H1 (cell line): ENCODE results near the gene INTS2. TPM values are rescaled to one million over a fixed set of nuclear protein-coding genes. Genes with fewer than 3 reads are reported as not detected.

Experiments
- CTCF ChIA-PET: fragments of 300-600 bp; sonication (Branson Sonifier 250); formaldehyde crosslinking; loops from one replicate; lab custom pipeline; 2021; ENCODE audit not compliant: partially characterized antibody; lab: Charles Lee
- POLR2A ChIA-PET: fragments of 300-600 bp; sonication (Branson Sonifier 250); formaldehyde crosslinking; loops from one replicate; lab custom pipeline; 2021; ENCODE audit warnings: inconsistent platforms; ENCODE audit not compliant: partially characterized antibody; lab: Charles Lee
- DNase-seq, 2 experiments: peaks; one replicate each; pipeline versions ENCODE4 v3.0.0 to v3.0.0-alpha.2; 2010 to 2022; ENCODE audit warnings: low spot score in 2 of 2, low read depth in 1 of 2, mixed read lengths in 1 of 2
- FAIRE-seq: peaks from 2 replicates; lab custom pipeline; 2011; peaks lifted over from hg19 to GRCh38; lab: Jason Lieb, UNC
- H2AFZ ChIP-seq: 2 replicates; pipeline ENCODE4 v1.8.1; 2012; ENCODE audit warnings: low read length, inconsistent platforms
- H2AK5ac ChIP-seq: 2 replicates; pipeline ENCODE4 v1.6.1; 2013; ENCODE audit warnings: low read depth, low read length
- H2BK120ac ChIP-seq: replicated peaks from 2 replicates; pipeline ENCODE3; 2013; ENCODE audit warnings: low read depth, low read length, inconsistent platforms
- H2BK12ac ChIP-seq: 2 replicates; pipeline ENCODE4 v1.6.1; 2013; ENCODE audit warnings: low read depth, low read length
- H2BK15ac ChIP-seq: 2 replicates; pipeline ENCODE4 v1.6.1; 2013; ENCODE audit warnings: low read length
- H2BK20ac ChIP-seq: 2 replicates; pipeline ENCODE4 v1.6.1; 2013; ENCODE audit warnings: low read length
- H2BK5ac ChIP-seq: 2 replicates; pipeline ENCODE4 v1.6.1; 2013; ENCODE audit warnings: low read depth, low read length
- H3K14ac ChIP-seq: 2 replicates; pipeline ENCODE4 v1.6.1; 2013; ENCODE audit warnings: inconsistent platforms; ENCODE audit not compliant: insufficient read length
- H3K18ac ChIP-seq: 2 replicates; pipeline ENCODE4 v1.6.1; 2013; ENCODE audit warnings: low read length; ENCODE audit errors: extremely low read depth
- H3K23ac ChIP-seq: 2 replicates; pipeline ENCODE4 v1.6.1; 2013; ENCODE audit warnings: inconsistent platforms; ENCODE audit not compliant: insufficient read length
- H3K23me2 ChIP-seq: 2 replicates; pipeline ENCODE4 v1.6.1; 2013; ENCODE audit warnings: low read depth, low read length
- H3K27ac ChIP-seq: 2 replicates; pipeline ENCODE4 v1.6.1; 2011; ENCODE audit warnings: low read depth, low read length, inconsistent platforms
- H3K27me3 ChIP-seq, 4 experiments: replicated peaks in 1 of 4; 1 replicate in 1 of 4; 2 replicates in 3 of 4; pipeline versions ENCODE4 v1.6.1 to v1.8.1; 2011 to 2013; ENCODE audit warnings: low read length in 3 of 4, mild to moderate bottlenecking in 3 of 4, inconsistent platforms in 2 of 4, mixed read lengths in 2 of 4, moderate library complexity in 1 of 4; ENCODE audit not compliant: control insufficient read depth in 3 of 4, insufficient read depth in 3 of 4; ENCODE audit errors: extremely low read depth in 1 of 4
- H3K36me3 ChIP-seq, 4 experiments: 2 replicates each; pipeline versions ENCODE4 v1.6.1 to v1.8.1; 2011 to 2013; ENCODE audit warnings: mild to moderate bottlenecking in 4 of 4, low read length in 3 of 4, moderate library complexity in 2 of 4, control low read depth in 1 of 4, inconsistent platforms in 1 of 4; ENCODE audit not compliant: insufficient read depth in 4 of 4, control insufficient read depth in 2 of 4
- H3K4ac ChIP-seq: replicated peaks from 2 replicates; pipeline ENCODE3; 2013; ENCODE audit warnings: low read length, low read depth, mixed read lengths, inconsistent platforms; ENCODE audit not compliant: insufficient read length
- H3K4me1 ChIP-seq, 4 experiments: replicated peaks in 1 of 4; 1 replicate in 1 of 4; 2 replicates in 3 of 4; pipeline versions ENCODE4 v1.6.1 to v1.8.1; 2011 to 2013; ENCODE audit warnings: low read length in 3 of 4, inconsistent platforms in 2 of 4, mixed read lengths in 1 of 4; ENCODE audit not compliant: insufficient read depth in 4 of 4, control insufficient read depth in 3 of 4
- H3K4me2 ChIP-seq, 2 experiments: 2 replicates each; pipeline versions ENCODE4 v1.6.1 to v1.8.1; 2011 to 2013; ENCODE audit warnings: low read depth in 2 of 2, low read length in 2 of 2, control low read depth in 1 of 2, inconsistent platforms in 1 of 2, mild to moderate bottlenecking in 1 of 2; ENCODE audit not compliant: insufficient read depth in 1 of 2
- H3K4me3 ChIP-seq, 4 experiments: fragments of 200-600, 300-600 bp in 1 of 4; sonication (generic), shearing (Covaris generic), sonication (Bioruptor Twin) in 1 of 4; 2 replicates each; pipeline versions ENCODE4 v1.5.1 to v1.8.1; 2011 to 2016; ENCODE audit warnings: low read length in 4 of 4, low read depth in 3 of 4, control low read depth in 2 of 4, inconsistent platforms in 2 of 4, mild to moderate bottlenecking in 2 of 4, mixed read lengths in 1 of 4, moderate library complexity in 1 of 4; ENCODE audit not compliant: insufficient read depth in 2 of 4; ENCODE audit errors: extremely low read depth in 1 of 4
- H3K56ac ChIP-seq: replicated peaks from 2 replicates; pipeline ENCODE3; 2013; ENCODE audit warnings: low read depth, mild to moderate bottlenecking, mixed read lengths, low read length, inconsistent platforms; ENCODE audit not compliant: insufficient read length
- H3K79me1 ChIP-seq: 2 replicates; pipeline ENCODE4 v1.6.1; 2013; ENCODE audit warnings: low read depth, low read length, control low read depth
- H3K79me2 ChIP-seq, 2 experiments: 2 replicates each; pipeline versions ENCODE4 v1.6.1 to v1.8.1; 2012 to 2013; ENCODE audit warnings: low read length in 2 of 2, mild to moderate bottlenecking in 2 of 2, inconsistent platforms in 1 of 2; ENCODE audit not compliant: insufficient read depth in 2 of 2, control insufficient read depth in 1 of 2
- H3K9ac ChIP-seq, 4 experiments: replicated peaks in 1 of 4; 1 replicate in 1 of 4; 2 replicates in 3 of 4; pipeline versions ENCODE4 v1.6.1 to v1.8.1; 2011 to 2013; ENCODE audit warnings: low read depth in 3 of 4, low read length in 3 of 4, control low read depth in 2 of 4, mild to moderate bottlenecking in 2 of 4, moderate library complexity in 2 of 4, inconsistent platforms in 1 of 4; ENCODE audit errors: extremely low read depth in 1 of 4
- H3K9me3 ChIP-seq, 2 experiments: 2 replicates each; pipeline versions ENCODE4 v1.6.1 to v1.8.1; 2012 to 2013; ENCODE audit warnings: mild to moderate bottlenecking in 2 of 2, moderate library complexity in 2 of 2, control low read depth in 1 of 2, inconsistent platforms in 1 of 2, low read depth in 1 of 2, low read length in 1 of 2, mixed read lengths in 1 of 2; ENCODE audit not compliant: insufficient read depth in 2 of 2
- H4K20me1 ChIP-seq, 2 experiments: replicated peaks in 1 of 2; 2 replicates each; pipeline versions ENCODE3 to v1.8.1; 2011 to 2013; ENCODE audit warnings: inconsistent platforms in 2 of 2, low read length in 2 of 2, mild to moderate bottlenecking in 1 of 2; ENCODE audit not compliant: insufficient read depth in 2 of 2, control insufficient read depth in 1 of 2
- H4K5ac ChIP-seq: 2 replicates; pipeline ENCODE4 v1.6.1; 2013; ENCODE audit warnings: low read length, low read depth, mixed read lengths, inconsistent platforms; ENCODE audit not compliant: insufficient read length
- H4K8ac ChIP-seq: 2 replicates; pipeline ENCODE4 v1.8.0; 2013; ENCODE audit warnings: mild to moderate bottlenecking, moderate library complexity, low read length, inconsistent platforms; ENCODE audit not compliant: insufficient read depth; ENCODE audit errors: extremely low read depth
- H4K91ac ChIP-seq: replicated peaks from 2 replicates; pipeline ENCODE3; 2013; ENCODE audit warnings: low read length, mixed read lengths, inconsistent platforms; ENCODE audit not compliant: insufficient read length
- FOSL1 ChIP-seq: IDR thresholded peaks from 2 replicates; pipeline ENCODE4 v1.6.1; 2011; ENCODE audit warnings: mild to moderate bottlenecking, low read depth, low read length, moderate library complexity; ENCODE audit not compliant: insufficient read depth
- HDAC6 ChIP-seq: IDR thresholded peaks from one replicate; pipeline ENCODE4 v1.7.1; 2012; ENCODE audit warnings: low read depth, mild to moderate bottlenecking, inconsistent platforms, low read length, moderate library complexity
- RXRA ChIP-seq: IDR thresholded peaks from 2 replicates; pipeline ENCODE4 v1.6.1; 2011; ENCODE audit warnings: low read depth, mild to moderate bottlenecking, low read length, moderate library complexity; ENCODE audit not compliant: insufficient read depth
- SIX5 ChIP-seq: IDR thresholded peaks from 2 replicates; pipeline ENCODE4 v1.6.1; 2011; ENCODE audit warnings: mild to moderate bottlenecking, low read depth, low read length
- TCF12 ChIP-seq: IDR thresholded peaks from 2 replicates; pipeline ENCODE4 v1.6.1; 2011; ENCODE audit warnings: low read depth, mild to moderate bottlenecking, low read length
- WGBS, 2 experiments: shearing (Covaris generic) in 1 of 2; methylation state at CpG; one replicate each; pipeline versions ENCODE4 v1.1.6 to v1.1.7; 2013 to 2015; ENCODE audit warnings: low lambda C conversion rate in 2 of 2, mixed read lengths in 2 of 2, inconsistent platforms in 1 of 2, low coverage in 1 of 2, missing lambda C conversion rate in 1 of 2; ENCODE audit not compliant: insufficient replicate concordance in 2 of 2, insufficient coverage in 1 of 2, insufficient read length in 1 of 2; ENCODE audit errors: extremely low coverage in 1 of 2, missing lambda C conversion rate in 1 of 2; 5-methylcytosine and 5-hydroxymethylcytosine counted together
- polyA plus RNA-seq, 7 experiments: library from polyadenylated mRNA; depleted of rRNA in 3 of 7; stranded (reverse) in 5 of 7; unstranded in 2 of 7; fragments of >200 nt in 5 of 7; fragments of 200-250 nt in 2 of 7; gene quantifications; 1 replicate in 5 of 7; 2 replicates in 1 of 7; 4 replicates in 1 of 7; pipeline versions ENCODE4 v1.2.1 to v1.2.3, GENCODE V29; 2011 to 2013; ENCODE audit warnings: missing spikeins in 2 of 7, mixed read lengths in 2 of 7
- total RNA-seq: library from RNA; stranded (reverse); fragmentation: NEBNext Ultra II Directional; extraction: Animal tissue kit (Norgen Biotek cat#: 25700); gene quantifications from 2 replicates; pipeline ENCODE4 v1.2.1, GENCODE V29; 2021

The INTS2 gene
- total and polyA plus RNA-seq, 2 of the 8 experiments (the other 6 are each of a cell fraction or from before 2014, with no cell fraction given): 9.4 to 21.8 TPM

DNA sequence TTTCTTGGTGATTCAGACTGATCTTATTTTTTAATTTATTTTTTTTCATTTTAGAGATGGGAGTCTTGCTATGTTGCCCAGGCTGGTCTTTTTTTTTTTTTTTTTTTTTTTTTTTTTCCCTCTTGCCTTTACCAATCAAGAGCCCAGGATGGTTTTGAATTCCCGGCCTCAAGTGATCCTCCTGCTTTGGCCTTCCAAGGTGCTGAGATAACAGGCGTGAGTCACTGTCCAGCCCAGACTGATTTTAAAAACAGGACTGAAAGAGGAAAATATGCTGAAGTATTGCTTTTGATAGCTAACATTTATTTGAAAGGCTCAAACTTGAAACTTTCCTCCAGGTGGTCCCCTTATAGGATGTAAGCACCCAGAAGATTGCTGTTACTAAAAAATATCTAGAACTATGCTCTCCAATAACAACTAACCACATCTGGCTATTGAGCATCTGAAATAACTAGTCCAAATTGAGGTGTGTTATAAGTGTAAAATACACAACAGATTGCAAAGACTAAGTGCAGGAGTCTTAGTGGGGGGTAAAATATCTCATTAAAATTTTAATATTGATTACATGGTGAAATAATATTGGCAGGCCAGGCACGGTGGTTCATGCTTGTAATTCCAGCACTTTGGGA, 48.7 kb downstream of the INTS2 start:
- H3K9me3 ChIP-seq: no peaks in the 10 kb centered on the region
- H3K56ac ChIP-seq: no peak overlapping the region
- CTCF ChIA-PET: interaction anchor here (0.6 to 1.0 kb wide), 2 partner anchors 59 to 85 kb away, joined by 3 read pairs; no protein-coding TSS in a partner anchor
- H2BK120ac ChIP-seq: no peak overlapping the region
- no peak overlapping the region for H4K91ac ChIP-seq
- no peak overlapping the region for H3K23ac ChIP-seq
- no peak overlapping the region for H3K9ac ChIP-seq
- no peak overlapping the region for H3K4ac ChIP-seq
- no peak overlapping the region for H3K4me3 ChIP-seq
- FAIRE-seq (no peak), DNase-seq (no peak)
- no peak overlapping the region for H4K5ac ChIP-seq
- H2AFZ ChIP-seq: no peak overlapping the region
- POLR2A ChIA-PET: interaction anchor here (0.6 to 1.3 kb wide), 3 partner anchors 16 to 436 kb away, joined by 3 to 4 read pairs (median 3); partner anchors contain the start of gene BRIP1
- TF ChIP-seq SIX5 (no peak), FOSL1 (no peak), TCF12 (no peak), RXRA (no peak), HDAC6 (no peak)
- WGBS, 2 experiments: 94% methylated on average over 3 of the region's 3 CpGs; no CpG with 5 or more reads in 1 of the 2 experiments
- no peaks in the 10 kb centered on the region for H3K27me3 ChIP-seq
- no peak overlapping the region for H3K14ac ChIP-seq
- no peak overlapping the region for H2AK5ac ChIP-seq
- peaks cover 0 to 20% (median 4%) of the 10 kb centered on the region in 4 experiments; a peak in 4 of 8 replicates for H3K36me3 ChIP-seq
- no peaks in the 10 kb centered on the region for H3K79me1 ChIP-seq
- no peak overlapping the region for H3K27ac ChIP-seq
- no peak overlapping the region for H4K8ac ChIP-seq
- no peaks in the 10 kb centered on the region for H3K23me2 ChIP-seq
- no peak overlapping the region for H2BK12ac ChIP-seq
- H3K4me2 ChIP-seq: no peak overlapping the region
- H2BK20ac ChIP-seq: no peak overlapping the region
- no peaks in the 10 kb centered on the region for H4K20me1 ChIP-seq
- H3K18ac ChIP-seq: no peak overlapping the region
- H2BK15ac ChIP-seq: no peak overlapping the region
- H2BK5ac ChIP-seq: no peak overlapping the region
- H3K4me1 ChIP-seq: no peaks in the 10 kb centered on the region
- H3K79me2 ChIP-seq: no peaks in the 10 kb centered on the region
